HepG2 (cell line): ENCODE data around the gene MAPK10.

Experiments used
- CTCF ChIP-seq: sonication (generic); formaldehyde crosslinking; IDR thresholded peaks from 2 replicates; pipeline ENCODE4 v1.5.0; 2020; ENCODE audit warnings: mild to moderate bottlenecking, missing genetic modification reagents, moderate library complexity
- PATZ1 ChIP-seq: sonication (generic); formaldehyde crosslinking; IDR thresholded peaks from 2 replicates; pipeline ENCODE4 v1.4.0; 2020; ENCODE audit warnings: missing genetic modification reagents
- PHF20 ChIP-seq: sonication (generic); formaldehyde crosslinking; IDR thresholded peaks from 2 replicates; pipeline ENCODE4 v1.5.0; 2020; ENCODE audit warnings: mild to moderate bottlenecking, missing genetic modification reagents
- POLR2A ChIP-seq, 2 experiments: IDR thresholded peaks; 2 replicates each; pipeline ENCODE4 v1.6.1; 2011; ENCODE audit warnings: low read depth in 2 of 2, low read length in 2 of 2, mild to moderate bottlenecking in 1 of 2, moderate library complexity in 1 of 2; ENCODE audit not compliant: insufficient read depth in 1 of 2
- RAD21 ChIP-seq: fragments of 450-650 bp; formaldehyde crosslinking; IDR thresholded peaks from 2 replicates; pipeline ENCODE4 v1.5.0; 2020; ENCODE audit warnings: mild to moderate bottlenecking
- RFX5 ChIP-seq: IDR thresholded peaks from 2 replicates; pipeline ENCODE4 v1.6.1; 2011; ENCODE audit warnings: low read depth, low read length, improper control_type of control experiment
- RNF2 ChIP-seq: fragments of 450-650 bp; conservative IDR thresholded peaks from 2 replicates; pipeline ENCODE4 v1.6.1; 2016; ENCODE audit warnings: low read depth
- SIN3A ChIP-seq: IDR thresholded peaks from 2 replicates; pipeline ENCODE4 v1.6.1; 2011; ENCODE audit warnings: low read depth, mild to moderate bottlenecking, control low read depth, low read length, borderline replicate concordance
- TERF1 ChIP-seq: sonication (generic); formaldehyde crosslinking; IDR thresholded peaks from 2 replicates; pipeline ENCODE4 v1.8.0; 2022; ENCODE audit warnings: mild to moderate bottlenecking, missing genetic modification reagents, moderate library complexity
- ZNF274 ChIP-seq: sonication (generic); formaldehyde crosslinking; IDR thresholded peaks from 2 replicates; pipeline ENCODE4 v1.5.1; 2020; ENCODE audit warnings: mild to moderate bottlenecking, missing genetic modification reagents
- ZNF598 ChIP-seq: sonication (generic); formaldehyde crosslinking; IDR thresholded peaks from 2 replicates; pipeline ENCODE4 v1.5.1; 2020; ENCODE audit warnings: mild to moderate bottlenecking, missing genetic modification reagents, borderline replicate concordance
- ZSCAN29 ChIP-seq: sonication (generic); formaldehyde crosslinking; conservative IDR thresholded peaks from 2 replicates; pipeline ENCODE4 v1.4.0; 2020; ENCODE audit warnings: mild to moderate bottlenecking, missing genetic modification reagents

GRCh38 chr4:86307432-86307831 lies 52.4 kb downstream of the MAPK10 start:
- no peak for TF ChIP-seq CTCF (CRISPR knock-in tag)
- no peak for TF ChIP-seq ZSCAN29 (CRISPR knock-in tag)
- TF ChIP-seq RFX5, result no peak
- no peak for TF ChIP-seq PATZ1
- no peak for TF ChIP-seq ZNF274 (CRISPR knock-in tag)
- no peak for TF ChIP-seq SIN3A
- TF ChIP-seq RAD21 (CRISPR knock-in tag), result no peak
- TF ChIP-seq RNF2, result no peak
- TF ChIP-seq PHF20 (CRISPR knock-in tag), result no peak
- TF ChIP-seq POLR2A (IDR thresholded peaks at IDR 0.05; ENCODE audit: insufficient read depth in 1 of 2, low read depth in 2 of 2, low read length in 2 of 2), result no peak
- no peak for TF ChIP-seq ZNF598 (CRISPR knock-in tag)
- no peak for TF ChIP-seq TERF1
